HL-60 (cell line): Measurements from ENCODE around the gene GMPR.
A peak's percentile ranks its signal among the peaks of the same experiment; 100 is the strongest.

Experiments
- DNase-seq, 2 experiments: peaks; one replicate each; pipeline ENCODE4 v3.0.0-alpha.2; 2010 to 2020; ENCODE audit warnings: low read depth in 1 of 2, low spot score in 1 of 2
- H3K27ac ChIP-seq: fragments of 250-450 bp; sonication (Bioruptor Pico); replicated peaks from 2 replicates; pipeline ENCODE4 v1.5.1; 2020; ENCODE audit warnings: mild to moderate bottlenecking, moderate library complexity
- H3K27me3 ChIP-seq: fragments of 250-450 bp; sonication (Bioruptor Pico); 2 replicates; pipeline ENCODE4 v1.5.1; 2021; ENCODE audit warnings: mild to moderate bottlenecking, moderate library complexity; ENCODE audit not compliant: insufficient read depth, poor library complexity, severe bottlenecking
- H3K4me3 ChIP-seq: replicated peaks from 2 replicates; pipeline ENCODE4 v1.5.1; 2011; ENCODE audit warnings: mild to moderate bottlenecking, control low read depth, low read length; ENCODE audit not compliant: insufficient read depth
- GABPA ChIP-seq: IDR thresholded peaks from 2 replicates; pipeline ENCODE4 v1.6.1; 2012; ENCODE audit warnings: low read depth
- POLR2AphosphoS5 ChIP-seq: IDR thresholded peaks from 2 replicates; pipeline ENCODE4 v1.6.1; 2012; ENCODE audit warnings: low read depth
- REST ChIP-seq: IDR thresholded peaks from 2 replicates; pipeline ENCODE4 v1.6.1; 2012; ENCODE audit warnings: low read depth; ENCODE audit not compliant: insufficient replicate concordance
- SPI1 ChIP-seq: IDR thresholded peaks from 2 replicates; pipeline ENCODE4 v1.6.1; 2012; ENCODE audit warnings: low read depth, mild to moderate bottlenecking, borderline replicate concordance
- TF ChIP-seq, protein P1 (sequence below): IDR thresholded peaks from one replicate; pipeline ENCODE4 v1.5.1; 2011; ENCODE audit warnings: low read length, control low read depth, inconsistent platforms; ENCODE audit not compliant: insufficient read depth

The GMPR gene

GRCh38 chr6:16301511-16301910 lies 63.1 kb downstream of the GMPR start:
- Histone ChIP-seq H3K27me3 (no peaks in the 10 kb centered on the region), H3K4me3 (no peak overlapping the region), H3K27ac (no peak overlapping the region)
- no peak for TF ChIP-seq POLR2AphosphoS5
- TF ChIP-seq, protein P1, sequence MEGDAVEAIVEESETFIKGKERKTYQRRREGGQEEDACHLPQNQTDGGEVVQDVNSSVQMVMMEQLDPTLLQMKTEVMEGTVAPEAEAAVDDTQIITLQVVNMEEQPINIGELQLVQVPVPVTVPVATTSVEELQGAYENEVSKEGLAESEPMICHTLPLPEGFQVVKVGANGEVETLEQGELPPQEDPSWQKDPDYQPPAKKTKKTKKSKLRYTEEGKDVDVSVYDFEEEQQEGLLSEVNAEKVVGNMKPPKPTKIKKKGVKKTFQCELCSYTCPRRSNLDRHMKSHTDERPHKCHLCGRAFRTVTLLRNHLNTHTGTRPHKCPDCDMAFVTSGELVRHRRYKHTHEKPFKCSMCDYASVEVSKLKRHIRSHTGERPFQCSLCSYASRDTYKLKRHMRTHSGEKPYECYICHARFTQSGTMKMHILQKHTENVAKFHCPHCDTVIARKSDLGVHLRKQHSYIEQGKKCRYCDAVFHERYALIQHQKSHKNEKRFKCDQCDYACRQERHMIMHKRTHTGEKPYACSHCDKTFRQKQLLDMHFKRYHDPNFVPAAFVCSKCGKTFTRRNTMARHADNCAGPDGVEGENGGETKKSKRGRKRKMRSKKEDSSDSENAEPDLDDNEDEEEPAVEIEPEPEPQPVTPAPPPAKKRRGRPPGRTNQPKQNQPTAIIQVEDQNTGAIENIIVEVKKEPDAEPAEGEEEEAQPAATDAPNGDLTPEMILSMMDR, result no peak
- no peak for TF ChIP-seq REST
- no peak for TF ChIP-seq GABPA
- no peak for TF ChIP-seq SPI1
- no peak for DNase-seq

DNA sequence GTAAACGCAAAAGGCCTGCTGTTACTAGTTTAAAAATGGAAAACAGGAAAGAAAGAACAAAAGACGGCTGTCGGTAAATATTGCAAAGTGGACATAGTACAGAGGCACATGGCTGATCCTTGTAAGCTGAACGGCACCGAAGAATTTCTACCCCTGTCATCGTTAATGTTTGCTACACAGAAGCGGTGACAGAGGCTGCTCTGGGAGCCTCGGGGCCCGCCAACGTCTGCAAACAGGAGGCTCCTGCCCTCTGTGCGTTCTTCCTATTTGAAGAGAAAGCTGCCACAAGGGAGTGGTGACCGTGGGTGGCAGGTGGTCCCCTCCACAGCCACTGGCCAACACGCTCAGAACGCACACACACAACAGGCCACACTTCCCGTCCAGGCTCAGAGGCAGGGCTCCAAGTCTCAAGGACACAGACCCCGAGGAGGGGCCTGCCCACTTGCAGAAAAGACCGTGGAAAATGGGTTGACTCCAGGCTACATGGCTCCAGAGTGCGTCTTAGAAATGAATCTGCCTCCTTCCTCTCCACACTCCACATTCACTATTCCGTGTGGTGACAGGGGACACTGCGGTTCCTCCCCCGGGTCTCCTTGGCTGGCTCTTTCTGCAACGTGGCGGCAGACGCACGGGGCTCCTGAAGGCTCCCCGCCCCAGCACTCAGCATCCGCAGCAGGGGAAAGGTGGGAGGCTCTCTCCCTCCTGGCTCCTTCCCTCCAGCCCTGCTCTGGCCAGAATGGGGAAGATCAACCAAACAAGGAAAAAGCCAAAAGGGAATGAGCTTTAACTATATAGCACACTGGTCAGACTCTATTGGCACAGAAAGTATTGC lies 64.5 kb downstream of the GMPR start:
- no peak overlapping the region for H3K27ac ChIP-seq
- H3K27me3 ChIP-seq, result no peaks in the 10 kb centered on the region
- TF ChIP-seq SPI1 (no peak), GABPA (no peak), POLR2AphosphoS5 (no peak), REST (no peak)
- TF ChIP-seq, protein P1, result no peak
- no peak overlapping the region for H3K4me3 ChIP-seq
- no peak for DNase-seq

GRCh38 chr6:16305246-16305725 lies 66.9 kb downstream of the GMPR start:
- TF ChIP-seq REST (no peak), SPI1 (peak; percentile 60; the same call in 1 of the 2 replicates)
- peak in 1 of 2 experiments; percentile 68 for DNase-seq
- H3K4me3 ChIP-seq, result no peak overlapping the region
- H3K27me3 ChIP-seq, result no peaks in the 10 kb centered on the region
- H3K27ac ChIP-seq, result no peak overlapping the region
